DOHH2 (cell line): Measurements from ENCODE around the gene CRLF1.
A peak's percentile ranks its signal among the peaks of the same experiment; 100 is the strongest.

Experiments
- H3F3A ChIP-seq: fragments of 200-600 bp; sonication (generic), shearing (Covaris generic); 2 replicates; pipeline ENCODE4 v1.6.0; 2016; ENCODE audit warnings: antibody characterized with exemption, mild to moderate bottlenecking; ENCODE audit not compliant: control insufficient read depth, insufficient read depth
- H3K27ac ChIP-seq: fragments of 200-600 bp; sonication (generic); 2 replicates; pipeline ENCODE4 v1.5.1; 2014; ENCODE audit warnings: low read depth, mild to moderate bottlenecking, low read length, moderate library complexity
- H3K27me3 ChIP-seq: fragments of 200-600 bp; sonication (generic); 2 replicates; pipeline ENCODE4 v1.6.1; 2014; ENCODE audit warnings: mild to moderate bottlenecking, low read length, mixed read lengths; ENCODE audit not compliant: control insufficient read depth
- H3K36me3 ChIP-seq: fragments of 200-600 bp; sonication (generic); 2 replicates; pipeline ENCODE4 v1.6.1; 2014; ENCODE audit warnings: mild to moderate bottlenecking, low read length, moderate library complexity, mixed read lengths; ENCODE audit not compliant: control insufficient read depth
- H3K4me1 ChIP-seq: fragments of 200-600 bp; sonication (generic); 2 replicates; pipeline ENCODE4 v1.6.1; 2014; ENCODE audit warnings: mild to moderate bottlenecking, low read length, mixed read lengths; ENCODE audit not compliant: control insufficient read depth
- H3K4me2 ChIP-seq: fragments of 200-600 bp; sonication (generic); 2 replicates; pipeline ENCODE4 v1.6.0; 2014; ENCODE audit warnings: mild to moderate bottlenecking, low read length, moderate library complexity
- H3K4me3 ChIP-seq: fragments of 200-600 bp; sonication (generic); 2 replicates; pipeline ENCODE4 v1.5.1; 2014; ENCODE audit warnings: mild to moderate bottlenecking, low read length, mixed read lengths
- H3K79me2 ChIP-seq: fragments of 200-600 bp; sonication (generic); 2 replicates; pipeline ENCODE4 v1.6.1; 2014; ENCODE audit warnings: mild to moderate bottlenecking, low read length, mixed read lengths; ENCODE audit not compliant: control insufficient read depth
- H3K9me2 ChIP-seq: fragments of 200-600 bp; sonication (generic); replicated peaks from 2 replicates; pipeline ENCODE4 v1.6.1; 2014; ENCODE audit warnings: mild to moderate bottlenecking, low read length, mixed read lengths; ENCODE audit not compliant: control insufficient read depth
- H3K9me3 ChIP-seq: fragments of 200-600 bp; sonication (generic); 2 replicates; pipeline ENCODE4 v1.6.1; 2014; ENCODE audit warnings: antibody characterized with exemption, low read length, mixed read lengths; ENCODE audit not compliant: control insufficient read depth, insufficient read depth
- H4K20me1 ChIP-seq: fragments of 200-600 bp; sonication (generic); 2 replicates; pipeline ENCODE4 v1.6.0; 2014; ENCODE audit warnings: low read depth, mild to moderate bottlenecking, antibody characterized with exemption, low read length, moderate library complexity; ENCODE audit not compliant: control insufficient read depth, insufficient read depth
- CTCF ChIP-seq: fragments of 200-600 bp; sonication (generic); IDR thresholded peaks from one replicate; pipeline ENCODE4 v1.5.1; 2014; ENCODE audit warnings: antibody characterized with exemption, mild to moderate bottlenecking, low read depth, low read length; ENCODE audit not compliant: poor library complexity, severe bottlenecking
- EZH2phosphoT487 ChIP-seq: fragments of 200-600 bp; sonication (generic); IDR thresholded peaks from 2 replicates; pipeline ENCODE4 v1.6.1; 2017; ENCODE audit warnings: borderline replicate concordance, mild to moderate bottlenecking, antibody characterized with exemption, low read length, moderate library complexity, mixed read lengths

CRLF1 gene

GRCh38 chr19:18605196-18605545 is 1.4 kb downstream of the CRLF1 start:
- Histone ChIP-seq H3K4me1 (no peaks in the 10 kb centered on the region; the same call in 1 of the 2 replicates), H3K9me2 (no peaks in the 10 kb centered on the region), H3K36me3 (no peaks in the 10 kb centered on the region), H3K27me3 (peaks cover 71% of the 10 kb centered on the region), H4K20me1 (no peaks in the 10 kb centered on the region), H3K79me2 (no peaks in the 10 kb centered on the region), H3F3A (no peaks in the 10 kb centered on the region), H3K4me3 (no peak overlapping the region), H3K9me3 (no peaks in the 10 kb centered on the region), H3K27ac (no peak overlapping the region), H3K4me2 (no peak overlapping the region)
- TF ChIP-seq EZH2phosphoT487: no peak
- no peak for TF ChIP-seq CTCF

- H3K27me3 ChIP-seq: peaks cover 69% of the 10 kb centered on the region
- no peaks in the 10 kb centered on the region for H3K79me2 ChIP-seq
- TF ChIP-seq CTCF (no peak), EZH2phosphoT487 (no peak)
- H3K4me3 ChIP-seq: no peak overlapping the region
- H3K27ac ChIP-seq: no peak overlapping the region
- no peaks in the 10 kb centered on the region for H4K20me1 ChIP-seq
- H3K9me3 ChIP-seq: no peaks in the 10 kb centered on the region
- H3K4me1 ChIP-seq: no peaks in the 10 kb centered on the region; the same call in 1 of the 2 replicates
- no peaks in the 10 kb centered on the region for H3K9me2 ChIP-seq
- no peaks in the 10 kb centered on the region for H3F3A ChIP-seq
- no peak overlapping the region for H3K4me2 ChIP-seq
- no peaks in the 10 kb centered on the region for H3K36me3 ChIP-seq
These were observed 1.8 kb downstream of the CRLF1 start for GRCh38 chr19:18604820-18605159.

GRCh38 chr19:18603958-18604819 is 2.4 kb downstream of the CRLF1 start:
- Histone ChIP-seq H3K4me2 (no peak overlapping the region), H3K27me3 (peaks cover 64% of the 10 kb centered on the region), H3K79me2 (no peaks in the 10 kb centered on the region), H4K20me1 (no peaks in the 10 kb centered on the region), H3K9me3 (no peaks in the 10 kb centered on the region), H3K4me3 (no peak overlapping the region), H3K36me3 (no peaks in the 10 kb centered on the region), H3K27ac (no peak overlapping the region), H3K4me1 (no peaks in the 10 kb centered on the region; the same call in 1 of the 2 replicates), H3F3A (no peaks in the 10 kb centered on the region), H3K9me2 (no peaks in the 10 kb centered on the region)
- TF ChIP-seq CTCF (no peak), EZH2phosphoT487 (peak; percentile 90)
